IPS-18a (cell line): ENCODE results near the gene UVRAG.

Experiments
- H3K27ac ChIP-seq: one replicate; pipeline ENCODE4 v1.5.1; 2013; ENCODE audit warnings: low read length
- H3K27me3 ChIP-seq: one replicate; pipeline ENCODE4 v1.6.1; 2013; ENCODE audit warnings: mild to moderate bottlenecking, low read length; ENCODE audit not compliant: control insufficient read depth, insufficient read depth
- H3K36me3 ChIP-seq: one replicate; pipeline ENCODE4 v1.6.1; 2013; ENCODE audit warnings: low read depth, low read length; ENCODE audit not compliant: control insufficient read depth
- H3K4me1 ChIP-seq: one replicate; pipeline ENCODE4 v1.6.1; 2013; ENCODE audit warnings: low read depth, low read length; ENCODE audit not compliant: control insufficient read depth
- H3K4me3 ChIP-seq: one replicate; pipeline ENCODE4 v1.5.1; 2013; ENCODE audit warnings: low read length
- H3K9ac ChIP-seq: one replicate; pipeline ENCODE4 v1.6.1; 2013; ENCODE audit warnings: mild to moderate bottlenecking, low read length, moderate library complexity
- H3K9me3 ChIP-seq: one replicate; pipeline ENCODE4 v1.6.1; 2013; ENCODE audit warnings: low read depth, low read length; ENCODE audit not compliant: control insufficient read depth

The UVRAG gene

DNA sequence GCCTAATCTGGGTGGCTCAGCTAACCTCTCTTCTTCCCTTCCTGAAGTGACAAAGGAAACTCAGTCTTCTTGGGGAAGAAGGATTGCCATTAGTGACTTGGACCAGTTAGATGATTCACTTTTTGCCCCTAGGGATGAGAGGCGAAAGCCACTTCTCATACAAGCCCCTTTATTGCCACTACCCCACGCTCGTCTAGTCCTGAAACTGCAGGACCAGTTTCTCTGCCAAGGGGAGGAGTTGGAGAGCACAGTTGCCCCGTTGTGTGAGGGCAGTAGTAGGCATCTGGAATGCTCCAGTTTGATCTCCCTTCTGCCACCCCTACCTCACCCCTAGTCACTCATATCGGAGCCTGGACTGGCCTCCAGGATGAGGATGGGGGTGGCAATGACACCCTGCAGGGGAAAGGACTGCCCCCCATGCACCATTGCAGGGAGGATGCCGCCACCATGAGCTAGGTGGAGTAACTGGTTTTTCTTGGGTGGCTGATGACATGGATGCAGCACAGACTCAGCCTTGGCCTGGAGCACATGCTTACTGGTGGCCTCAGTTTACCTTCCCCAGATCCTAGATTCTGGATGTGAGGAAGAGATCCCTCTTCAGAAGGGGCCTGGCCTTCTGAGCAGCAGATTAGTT, 14.2 kb upstream of the UVRAG start:
- Histone ChIP-seq H3K9ac (no peak overlapping the region), H3K27ac (no peak overlapping the region), H3K36me3 (no peaks in the 10 kb centered on the region), H3K4me1 (no peaks in the 10 kb centered on the region), H3K27me3 (no peaks in the 10 kb centered on the region), H3K4me3 (no peak overlapping the region), H3K9me3 (no peaks in the 10 kb centered on the region)

DNA sequence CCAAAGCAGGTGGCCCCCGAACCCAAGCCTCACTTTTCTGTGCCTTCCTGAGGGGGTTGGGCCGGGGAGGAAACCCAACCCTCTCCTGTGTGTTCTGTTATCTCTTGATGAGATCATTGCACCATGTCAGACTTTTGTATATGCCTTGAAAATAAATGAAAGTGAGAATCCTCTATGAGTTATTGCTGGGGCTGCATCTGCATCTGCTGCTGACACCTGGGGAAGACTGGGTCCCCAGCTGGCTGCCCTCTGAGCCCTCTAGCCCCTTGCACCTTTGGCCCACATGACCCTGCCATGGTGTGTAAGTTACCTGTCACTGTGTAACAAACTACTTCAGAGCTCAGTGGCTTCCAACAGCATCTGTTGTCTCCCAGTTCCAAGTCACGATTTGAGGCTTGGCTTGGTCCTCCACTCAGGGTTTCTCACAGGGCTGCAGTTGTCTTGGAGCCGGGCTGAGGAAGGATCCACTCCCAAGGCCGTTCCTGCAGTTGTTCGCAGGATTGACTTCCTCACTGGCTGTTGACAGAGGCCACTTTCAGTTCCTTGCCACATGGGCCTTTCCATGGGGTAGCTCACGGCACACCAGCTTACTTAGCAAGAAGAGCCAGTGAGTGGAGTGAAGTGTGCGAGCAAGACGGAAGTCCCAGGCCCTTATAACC, 13.5 kb upstream of the UVRAG start:
- Histone ChIP-seq H3K4me3 (no peak overlapping the region), H3K36me3 (no peaks in the 10 kb centered on the region), H3K9me3 (no peaks in the 10 kb centered on the region), H3K27me3 (no peaks in the 10 kb centered on the region), H3K9ac (no peak overlapping the region), H3K4me1 (no peaks in the 10 kb centered on the region), H3K27ac (no peak overlapping the region)

DNA sequence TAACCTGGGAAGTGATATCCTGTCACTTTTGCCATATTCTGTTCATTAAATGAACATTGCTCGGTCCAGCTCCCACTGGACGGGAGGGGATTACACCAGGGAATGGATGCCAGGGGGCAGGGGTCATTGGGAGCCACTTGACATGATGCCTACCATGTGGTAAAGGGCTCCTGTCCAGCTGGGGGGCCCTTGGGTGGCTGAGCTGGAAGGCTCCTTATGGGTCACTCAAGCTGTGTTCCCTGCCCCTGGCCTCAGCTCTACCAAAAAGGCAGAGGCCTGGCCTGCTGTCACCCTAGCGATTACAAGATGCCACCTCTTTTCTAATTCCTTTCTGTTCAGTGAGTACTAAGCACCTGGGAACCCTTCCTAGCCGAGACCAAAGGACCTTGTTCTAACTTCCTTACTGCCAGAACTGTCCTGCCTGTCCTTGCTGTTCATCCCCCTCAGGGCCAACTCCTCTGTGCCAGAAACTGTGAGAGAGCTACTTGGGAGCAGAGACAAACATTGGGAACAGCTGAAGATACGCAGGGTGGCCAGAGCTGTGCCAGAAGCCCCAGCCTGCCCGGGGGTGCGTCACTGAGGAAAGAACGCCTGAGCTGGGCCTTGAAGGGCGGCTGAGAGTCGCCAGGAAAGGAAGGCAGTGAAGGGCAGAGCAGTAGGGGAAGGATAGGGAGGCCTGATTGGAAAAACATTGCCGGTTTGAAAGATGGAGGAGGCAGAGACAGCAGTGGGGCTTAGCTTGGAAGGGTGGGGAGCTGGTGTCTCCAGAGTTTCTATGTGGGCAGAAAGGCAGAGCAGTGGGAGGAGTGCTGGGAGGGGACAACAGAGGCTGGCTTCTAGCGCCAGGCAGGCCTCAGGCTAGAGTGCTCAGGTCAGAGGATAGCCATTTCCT, 12.7 kb upstream of the UVRAG start:
- no peaks in the 10 kb centered on the region for H3K9me3 ChIP-seq
- H3K4me3 ChIP-seq = no peak overlapping the region
- H3K27me3 ChIP-seq = no peaks in the 10 kb centered on the region
- no peak overlapping the region for H3K27ac ChIP-seq
- no peak overlapping the region for H3K9ac ChIP-seq
- no peaks in the 10 kb centered on the region for H3K36me3 ChIP-seq
- no peaks in the 10 kb centered on the region for H3K4me1 ChIP-seq

DNA sequence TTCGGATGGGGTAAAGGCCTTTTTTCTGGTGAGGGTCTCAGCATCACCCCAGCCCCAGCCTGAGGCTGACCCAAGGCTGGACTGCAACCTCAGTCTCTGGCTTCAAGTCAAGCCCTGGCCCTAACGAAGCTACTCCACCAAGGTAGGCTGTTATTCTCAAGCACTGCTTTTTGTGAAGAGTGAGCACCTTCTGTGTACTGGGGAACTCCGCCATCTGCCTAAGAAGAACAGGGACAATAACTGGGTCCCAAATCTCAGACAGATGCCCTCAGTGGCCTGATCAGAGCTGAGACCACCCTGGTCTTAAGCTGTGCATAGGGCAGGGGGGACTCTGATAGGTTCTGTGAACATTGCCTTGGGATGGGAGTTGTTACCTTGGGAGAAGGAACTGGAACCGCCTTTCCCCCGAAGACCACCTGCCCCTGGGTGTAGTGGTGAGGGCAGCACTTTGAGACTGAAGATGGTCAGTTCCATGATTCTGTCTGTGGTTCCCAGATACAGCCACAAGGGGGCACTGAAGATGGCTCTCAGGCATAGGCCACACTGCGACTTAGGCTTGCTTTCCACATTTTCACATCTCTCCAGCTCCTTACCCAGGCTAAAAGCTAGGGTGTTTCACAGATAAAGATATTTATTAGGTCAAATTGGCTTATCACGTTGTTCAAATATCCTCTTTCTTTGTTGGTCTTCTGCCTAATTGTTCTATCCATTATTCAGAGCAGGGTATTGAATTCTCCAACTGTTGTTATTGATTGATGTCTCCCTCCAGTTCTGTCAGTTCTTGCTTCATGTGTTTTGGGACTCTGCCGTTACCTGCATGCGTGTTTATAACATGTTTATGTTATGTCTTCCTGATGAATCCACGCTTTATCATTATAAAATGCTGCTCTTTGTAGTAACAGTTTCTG, 11.8 kb upstream of the UVRAG start:
- Histone ChIP-seq H3K9me3 (no peaks in the 10 kb centered on the region), H3K27ac (no peak overlapping the region), H3K4me1 (no peaks in the 10 kb centered on the region), H3K27me3 (no peaks in the 10 kb centered on the region), H3K36me3 (no peaks in the 10 kb centered on the region), H3K9ac (no peak overlapping the region), H3K4me3 (no peak overlapping the region)

DNA sequence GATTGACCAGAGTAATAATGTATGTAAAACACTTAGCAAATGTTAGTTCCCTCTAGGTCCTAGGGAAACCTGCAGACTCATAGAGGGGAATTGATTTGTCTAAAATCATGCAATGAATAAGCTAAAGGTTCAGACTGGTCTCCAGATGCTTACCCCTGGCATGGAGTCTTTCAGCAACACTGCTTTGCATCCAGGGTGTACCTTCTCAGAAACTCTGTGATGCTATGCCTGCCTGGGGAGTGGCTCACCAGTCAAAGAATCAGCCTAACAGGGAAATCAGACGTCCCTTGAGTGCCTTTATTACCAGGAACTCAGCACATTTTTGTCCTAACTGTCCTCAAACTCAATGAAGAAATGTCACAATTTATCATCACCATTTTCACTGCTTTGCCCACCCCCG, 5.9 kb upstream of the UVRAG start:
- H3K36me3 ChIP-seq = no peaks in the 10 kb centered on the region
- H3K9ac ChIP-seq = no peak overlapping the region
- H3K27ac ChIP-seq = no peak overlapping the region
- no peaks in the 10 kb centered on the region for H3K9me3 ChIP-seq
- no peaks in the 10 kb centered on the region for H3K27me3 ChIP-seq
- H3K4me3 ChIP-seq = no peak overlapping the region
- H3K4me1 ChIP-seq = peaks cover 12% of the 10 kb centered on the region

DNA sequence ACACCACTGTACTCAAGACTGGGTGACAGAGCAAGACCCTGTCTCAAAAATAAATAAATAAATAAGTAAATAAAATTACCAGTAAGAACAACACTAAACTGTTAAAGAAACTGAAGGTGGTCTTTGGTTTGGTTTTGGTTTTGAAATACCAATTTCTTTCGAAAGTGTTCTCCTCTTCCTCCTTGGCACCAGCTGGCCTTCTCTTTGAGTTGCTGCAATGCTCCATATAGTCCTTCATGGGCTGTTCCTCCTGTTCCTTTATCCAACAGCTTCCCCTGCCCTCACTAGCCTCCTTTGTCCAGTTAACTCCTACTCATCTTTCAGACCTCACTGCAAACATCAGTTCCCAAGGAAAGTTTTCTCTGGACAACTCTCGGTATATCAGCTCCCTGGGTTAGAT, 5.0 kb upstream of the UVRAG start:
- Histone ChIP-seq H3K9me3 (no peaks in the 10 kb centered on the region), H3K4me3 (no peak overlapping the region), H3K36me3 (no peaks in the 10 kb centered on the region), H3K27ac (no peak overlapping the region), H3K4me1 (peaks cover 12% of the 10 kb centered on the region), H3K9ac (no peak overlapping the region), H3K27me3 (no peaks in the 10 kb centered on the region)

DNA sequence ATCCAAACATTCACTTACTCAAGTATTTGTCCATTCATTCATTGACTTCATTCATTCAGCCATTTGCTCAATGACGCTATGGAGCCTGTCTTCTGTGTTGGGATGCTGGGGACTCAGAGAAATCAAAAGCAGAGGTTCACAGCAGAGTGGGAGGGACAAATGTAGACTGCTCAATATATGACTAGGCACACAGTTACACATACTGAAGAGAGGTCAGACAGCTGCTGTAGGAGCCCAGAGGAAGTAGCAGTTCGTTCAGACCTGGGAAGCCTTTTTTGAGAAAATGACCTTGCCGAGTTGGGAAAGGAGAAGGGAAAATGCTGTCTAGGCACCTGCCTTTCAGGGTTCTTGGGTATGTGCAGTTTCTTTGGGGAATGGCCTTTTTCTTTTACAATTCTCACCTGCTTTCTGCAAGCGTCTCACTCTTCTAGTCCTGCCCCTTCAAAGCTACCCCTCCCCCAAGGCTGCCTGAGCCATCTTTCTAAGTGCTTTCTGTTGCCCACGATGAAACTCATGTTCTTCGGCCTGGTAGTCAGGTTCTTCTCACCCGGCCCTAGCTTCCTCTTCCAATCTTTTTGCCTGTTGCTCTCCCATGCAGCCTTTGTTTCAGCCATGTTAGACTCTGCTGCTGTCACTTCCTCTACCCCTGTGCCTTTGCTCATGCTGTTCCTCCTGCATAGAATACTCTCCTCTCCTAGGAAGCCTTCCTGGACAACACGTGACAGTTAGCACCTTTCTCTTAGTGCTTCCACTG, 4.2 kb upstream of the UVRAG start:
- Histone ChIP-seq H3K27ac (no peak overlapping the region), H3K9me3 (no peaks in the 10 kb centered on the region), H3K9ac (no peak overlapping the region), H3K36me3 (no peaks in the 10 kb centered on the region), H3K4me1 (peaks cover 12% of the 10 kb centered on the region), H3K4me3 (no peak overlapping the region), H3K27me3 (no peaks in the 10 kb centered on the region)

DNA sequence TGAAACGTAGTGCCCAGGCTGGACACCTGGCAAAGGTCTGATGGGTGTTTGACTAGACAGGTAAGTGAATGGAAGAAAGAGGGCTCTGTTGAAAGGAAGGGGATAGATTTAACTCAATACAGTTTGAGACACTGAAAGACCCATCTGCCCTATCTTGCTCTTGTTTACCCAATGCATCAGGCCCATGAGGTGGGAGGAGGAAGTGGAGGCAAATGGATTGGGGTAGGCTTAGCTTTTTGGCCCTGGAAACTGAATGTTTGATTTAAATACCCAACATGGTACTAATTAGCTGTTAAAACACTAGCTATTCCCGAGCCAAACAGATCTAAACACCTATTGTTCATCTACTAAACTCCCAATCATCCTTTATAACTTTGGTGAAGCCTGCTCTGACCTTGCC, 3.5 kb upstream of the UVRAG start:
- Histone ChIP-seq H3K36me3 (no peaks in the 10 kb centered on the region), H3K4me3 (no peak overlapping the region), H3K9me3 (no peaks in the 10 kb centered on the region), H3K27ac (no peak overlapping the region), H3K4me1 (peaks cover 16% of the 10 kb centered on the region), H3K27me3 (peaks cover 4% of the 10 kb centered on the region), H3K9ac (no peak overlapping the region)

DNA sequence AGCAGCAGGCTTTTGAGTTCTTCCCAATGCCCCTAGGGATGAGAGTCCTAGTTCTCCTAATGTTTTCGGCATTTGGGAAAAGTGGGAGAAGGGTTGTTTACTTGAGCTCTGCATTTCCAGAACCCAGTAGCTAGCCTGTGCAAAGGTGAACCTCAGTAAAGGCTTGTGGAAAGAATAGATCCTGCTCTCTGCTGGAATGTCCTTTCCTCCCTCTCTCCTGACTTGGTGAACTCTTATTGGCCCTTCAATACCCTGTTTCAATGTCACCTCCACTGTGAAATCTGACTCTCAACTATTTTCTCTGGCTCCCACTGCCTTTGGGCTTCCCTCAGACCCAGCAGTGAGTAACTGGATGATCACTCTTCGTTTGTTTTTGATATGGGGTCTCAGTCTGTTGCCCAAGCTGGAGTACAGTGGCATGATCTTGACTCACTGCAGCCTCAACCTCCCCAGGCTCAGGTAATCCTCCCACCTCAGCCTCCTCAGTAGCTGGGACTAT, 2.4 kb upstream of the UVRAG start:
- H3K27ac ChIP-seq = no peak overlapping the region
- no peak overlapping the region for H3K4me3 ChIP-seq
- no peaks in the 10 kb centered on the region for H3K36me3 ChIP-seq
- peaks cover 6% of the 10 kb centered on the region for H3K27me3 ChIP-seq
- no peak overlapping the region for H3K9ac ChIP-seq
- peaks cover 20% of the 10 kb centered on the region for H3K4me1 ChIP-seq
- no peaks in the 10 kb centered on the region for H3K9me3 ChIP-seq

DNA sequence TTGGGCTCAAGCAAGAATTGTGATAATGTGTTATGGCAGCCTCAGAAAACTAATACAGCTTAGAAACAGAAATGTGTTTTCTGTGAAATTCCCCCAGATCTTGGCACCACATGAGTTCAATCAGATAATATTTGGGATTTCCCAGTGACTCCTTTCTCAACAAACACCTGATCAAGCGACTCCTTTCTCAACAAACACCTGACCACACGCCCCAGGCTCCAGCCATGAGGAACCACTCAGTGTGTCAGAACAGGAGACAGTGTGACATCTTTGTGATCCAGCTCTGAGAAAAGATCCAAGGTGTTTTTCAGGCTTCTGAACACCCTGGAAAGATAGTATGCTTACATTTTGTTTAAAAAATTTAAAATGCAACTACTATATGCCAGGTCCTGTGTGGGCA, 1.9 kb upstream of the UVRAG start:
- Histone ChIP-seq H3K4me3 (no peak overlapping the region), H3K4me1 (peaks cover 20% of the 10 kb centered on the region), H3K27ac (no peak overlapping the region), H3K27me3 (peaks cover 6% of the 10 kb centered on the region), H3K9ac (no peak overlapping the region), H3K9me3 (no peaks in the 10 kb centered on the region), H3K36me3 (no peaks in the 10 kb centered on the region)
